AG10803 (cell line): ENCODE data around the gene TMEM145.

Experiments used
- DNase-seq: peaks from one replicate; pipeline ENCODE4 v3.0.0; 2010; ENCODE audit warnings: low read depth
- H3K4me3 ChIP-seq: 2 replicates; pipeline ENCODE4 v1.5.1; 2011; ENCODE audit warnings: mild to moderate bottlenecking, low read length, control low read depth
- CTCF ChIP-seq: conservative IDR thresholded peaks from 2 replicates; pipeline ENCODE4 v1.5.1; 2011; ENCODE audit warnings: mild to moderate bottlenecking, low read length, control low read depth, inconsistent platforms

Gene TMEM145

GRCh38 chr19:42367929-42368328 is 54.8 kb downstream of the TMEM145 start:
- TF ChIP-seq CTCF, result no peak
- no peak overlapping the region for H3K4me3 ChIP-seq
- no peak for DNase-seq

GRCh38 chr19:42368360-42368759 is 55.3 kb downstream of the TMEM145 start:
- no peak for DNase-seq
- TF ChIP-seq CTCF, result no peak

GRCh38 chr19:42368765-42369164 is 55.7 kb downstream of the TMEM145 start:
- no peak for DNase-seq
- no peak overlapping the region for H3K4me3 ChIP-seq
- no peak for TF ChIP-seq CTCF

More at GRCh38 chr19:42368360-42368759, 55.3 kb downstream of the TMEM145 start:
- H3K4me3 ChIP-seq, result no peak overlapping the region

GRCh38 chr19:42369433-42370067 is 56.4 kb downstream of the TMEM145 start:
- H3K4me3 ChIP-seq, result no peak overlapping the region
- TF ChIP-seq CTCF, result no peak
- no peak for DNase-seq

- no peak overlapping the region for H3K4me3 ChIP-seq
- no peak for TF ChIP-seq CTCF
- no peak for DNase-seq
Measured at GRCh38 chr19:42370068-42370520, 57.0 kb downstream of the TMEM145 start.

- no peak for DNase-seq
- no peak for TF ChIP-seq CTCF
- H3K4me3 ChIP-seq, result no peak overlapping the region
Measured at GRCh38 chr19:42370626-42371175, 57.6 kb downstream of the TMEM145 start.
